Stomach (tissue), 9 donors: ENCODE data around the gene SAMM50. TPM values are rescaled to one million over a fixed set of nuclear protein-coding genes. Genes with fewer than 3 reads are reported as not detected.
A peak's percentile ranks its signal among the peaks of the same experiment; 100 is the strongest.

Source experiments
- DNase-seq, 2 donors: peaks; one replicate each; pipeline versions ENCODE4 v3.0.0 to v3.0.0-alpha.2; 2013 to 2019
- H3K27ac ChIP-seq, 5 donors: fragments of 200-600 bp in 4 of 5; sonication (generic) in 4 of 5; one replicate each; pipeline ENCODE4 v1.5.1; 2013 to 2019; ENCODE audit warnings: mild to moderate bottlenecking in 1 of 5, moderate library complexity in 1 of 5
- H3K27me3 ChIP-seq, 3 donors: fragments of 200-600 bp; sonication (generic); one replicate each; pipeline ENCODE4 v1.5.1; 2017 to 2019; ENCODE audit warnings: mixed run types in 1 of 3
- H3K36me3 ChIP-seq, 4 donors: fragments of 200-600 bp; sonication (generic); 1 replicate in 3 of 4; 2 replicates in 1 of 4; pipeline ENCODE4 v1.5.1; 2016 to 2019
- H3K4me1 ChIP-seq, 4 donors: fragments of 200-600 bp; sonication (generic); one replicate each; pipeline ENCODE4 v1.5.1; 2016 to 2019
- H3K4me3 ChIP-seq, 4 donors: fragments of 200-600 bp; sonication (generic) in 3 of 4; one replicate each; pipeline ENCODE4 v1.5.1; 2016 to 2019; ENCODE audit warnings: mild to moderate bottlenecking in 1 of 4
- H3K9me3 ChIP-seq, 4 donors: fragments of 200-600 bp; sonication (generic); one replicate each; pipeline ENCODE4 v1.5.1; 2016 to 2019
- CTCF ChIP-seq, 7 experiments: fragments of 450-650 bp in 4 of 7; fragments of 200-600 bp in 3 of 7; sonication (generic) in 3 of 7; IDR thresholded peaks; one replicate each; pipeline ENCODE4 v1.5.1; 2016 to 2019; ENCODE audit warnings: antibody characterized with exemption in 7 of 7, control low read depth in 2 of 7, mild to moderate bottlenecking in 1 of 7
- EP300 ChIP-seq: sonication (generic); formaldehyde crosslinking; IDR thresholded peaks from one replicate; pipeline ENCODE4 v1.6.1; 2017; ENCODE audit warnings: antibody characterized with exemption
- POLR2A ChIP-seq, 4 donors: fragments of 450-650 bp; IDR thresholded peaks; one replicate each; pipeline ENCODE4 v1.6.1; 2016; ENCODE audit warnings: antibody characterized with exemption in 4 of 4, control low read depth in 2 of 4, mild to moderate bottlenecking in 1 of 4, moderate library complexity in 1 of 4
- POLR2AphosphoS5 ChIP-seq, 3 donors: sonication (generic); formaldehyde crosslinking; IDR thresholded peaks; one replicate each; pipeline ENCODE4 v1.6.1; 2016; ENCODE audit warnings: antibody characterized with exemption in 3 of 3
- WGBS, 5 donors: extraction: QIAGEN DNeasy Blood & Tissue Kit in 3 of 5; methylation state at CpG; one replicate each; pipeline versions ENCODE4 v1.1.5 to v1.1.7; 2013 to 2018; 5-methylcytosine and 5-hydroxymethylcytosine counted together
- intact Hi-C: fragments of 100-400 bp; cut with DNase I; formaldehyde crosslinking; loops from one replicate; pipeline ENCODE4 v1.15.1; 2023; ENCODE audit warnings: low total_unique reads
- polyA plus RNA-seq, 3 donors: library from polyadenylated mRNA; stranded (reverse); fragments of 200-250 nt; gene quantifications; one replicate each; pipeline ENCODE4 v1.2.3, GENCODE V29; 2013
- total RNA-seq, 5 donors: library from RNA; depleted of rRNA; stranded (reverse); fragments of >200 nt; gene quantifications; one replicate each; pipeline versions ENCODE4 v1.1.0 to v1.2.3, GENCODE V29; 2014 to 2016
- donor health status: healthy with polysubstance abuse.
- donor health status: Bipolar disorder and iron deficiency.
- donor health status: healthy.

The SAMM50 gene
- total and polyA plus RNA-seq, 8 donors: 18.7 to 54.7 (median 33.3) TPM

GRCh38 chr22:43967069-43967468, 11.8 kb downstream of the SAMM50 start:
- Histone ChIP-seq H3K27ac (no peak overlapping the region), H3K4me3 (no peak overlapping the region), H3K27me3 (no peaks in the 10 kb centered on the region), H3K9me3 (no peaks in the 10 kb centered on the region), H3K36me3 (peaks cover 45 to 92% (median 92%) of the 10 kb centered on the region in 4 donors), H3K4me1 (no peaks in the 10 kb centered on the region)
- TF ChIP-seq POLR2A (IDR thresholded peaks at IDR 0.05) (no peak), POLR2AphosphoS5 (IDR thresholded peaks at IDR 0.05) (no peak), EP300 (no peak), CTCF (IDR thresholded peaks at IDR 0.05) (no peak)
- WGBS, 5 donors: 93 to 97% (median 94%) methylated on average over 7 of the region's 7 CpGs
- no peak for DNase-seq
- intact Hi-C loops: no loop called here

GRCh38 chr22:43968614-43969013, 13.4 kb downstream of the SAMM50 start:
- TF ChIP-seq POLR2A (IDR thresholded peaks at IDR 0.05) (no peak), POLR2AphosphoS5 (IDR thresholded peaks at IDR 0.05) (no peak), CTCF (IDR thresholded peaks at IDR 0.05) (no peak), EP300 (no peak)
- WGBS, 5 donors: 94 to 98% (median 96%) methylated on average over 7 of the region's 7 CpGs
- no peaks in the 10 kb centered on the region for H3K4me1 ChIP-seq
- no peak for DNase-seq
- no peaks in the 10 kb centered on the region for H3K27me3 ChIP-seq
- H3K27ac ChIP-seq: no peak overlapping the region
- H3K4me3 ChIP-seq: no peak overlapping the region
- no peaks in the 10 kb centered on the region for H3K9me3 ChIP-seq
- intact Hi-C loops: no loop called here
- H3K36me3 ChIP-seq: peaks cover 57 to 100% (median 100%) of the 10 kb centered on the region in 4 donors

- Histone ChIP-seq H3K27ac (no peak overlapping the region), H3K4me1 (no peaks in the 10 kb centered on the region), H3K4me3 (no peak overlapping the region), H3K36me3 (peaks cover 59 to 100% (median 100%) of the 10 kb centered on the region in 4 donors), H3K9me3 (no peaks in the 10 kb centered on the region), H3K27me3 (no peaks in the 10 kb centered on the region)
- 88 to 96% (median 91%) methylated on average over 19 of the region's 19 CpGs for WGBS, 5 donors
- TF ChIP-seq POLR2AphosphoS5 (IDR thresholded peaks at IDR 0.05) (no peak), POLR2A (IDR thresholded peaks at IDR 0.05) (no peak), EP300 (no peak), CTCF (IDR thresholded peaks at IDR 0.05) (no peak)
- intact Hi-C loops: no loop called here
- DNase-seq: no peak
Measured at GRCh38 chr22:43969021-43969878, 14.0 kb downstream of the SAMM50 start.

GRCh38 chr22:43969989-43970755, 14.9 kb downstream of the SAMM50 start:
- Histone ChIP-seq H3K9me3 (no peaks in the 10 kb centered on the region), H3K4me1 (no peaks in the 10 kb centered on the region), H3K27me3 (no peaks in the 10 kb centered on the region), H3K4me3 (no peak overlapping the region), H3K27ac (peak overlapping the region in 1 of 5 donors; percentile 11), H3K36me3 (peaks cover 59 to 100% (median 100%) of the 10 kb centered on the region in 4 donors)
- intact Hi-C loops: no loop called here
- WGBS, 5 donors: 53 to 69% (median 59%) methylated on average over 8 of the region's 8 CpGs
- TF ChIP-seq POLR2A (IDR thresholded peaks at IDR 0.05): no peak
- no peak for TF ChIP-seq POLR2AphosphoS5 (IDR thresholded peaks at IDR 0.05)
- no peak for TF ChIP-seq EP300
- no peak for TF ChIP-seq CTCF (IDR thresholded peaks at IDR 0.05)
- DNase-seq: peak; percentile 37 to 51
